ENCODE results near the gene NDUFB10.

The NDUFB10 gene

GRCh38 chr16:2006317-2006716, 47.0 kb downstream of the NDUFB10 start:
- no peak for TF ChIP-seq CTCF (IDR thresholded peaks at IDR 0.05)
- H3K9me3 ChIP-seq: no peaks in the 10 kb centered on the region
- peaks cover 0 to 62% (median 59%) of the 10 kb centered on the region in 4 donors for H3K4me1 ChIP-seq
- H3K36me3 ChIP-seq: peaks cover 22 to 30% (median 23%) of the 10 kb centered on the region in 3 donors
- intact Hi-C loops (cut with DNase I; ENCODE audit: low total_unique reads): no loop called here
- H3K27me3 ChIP-seq: no peaks in the 10 kb centered on the region
- H3K4me3 ChIP-seq: no peak overlapping the region
- DNase-seq: no peak
- no peak overlapping the region for H3K27ac ChIP-seq

- no peaks in the 10 kb centered on the region for H3K9me3 ChIP-seq
- H3K27me3 ChIP-seq: no peaks in the 10 kb centered on the region
- H3K27ac ChIP-seq: no peak overlapping the region
- DNase-seq: no peak
- no peak for TF ChIP-seq CTCF (IDR thresholded peaks at IDR 0.05)
- H3K4me1 ChIP-seq: peaks cover 0 to 62% (median 59%) of the 10 kb centered on the region in 4 donors
- H3K4me3 ChIP-seq: peak overlapping the region in 1 of 2 donors; percentile 90
- H3K36me3 ChIP-seq: peaks cover 12 to 21% (median 13%) of the 10 kb centered on the region in 3 donors
- intact Hi-C loops (cut with DNase I; ENCODE audit: low total_unique reads): no loop called here
These were observed 47.9 kb downstream of the NDUFB10 start for GRCh38 chr16:2007081-2007836.

GRCh38 chr16:2008009-2008526, 48.7 kb downstream of the NDUFB10 start:
- no peak overlapping the region for H3K27ac ChIP-seq
- TF ChIP-seq CTCF (IDR thresholded peaks at IDR 0.05): no peak
- H3K4me1 ChIP-seq: peaks cover 0 to 62% (median 59%) of the 10 kb centered on the region in 4 donors
- H3K36me3 ChIP-seq: peaks cover 4 to 13% (median 5%) of the 10 kb centered on the region in 3 donors
- no peaks in the 10 kb centered on the region for H3K9me3 ChIP-seq
- H3K4me3 ChIP-seq: peak overlapping the region; percentile 90 to 99
- H3K27me3 ChIP-seq: no peaks in the 10 kb centered on the region
- intact Hi-C loops (cut with DNase I; ENCODE audit: low total_unique reads): no loop called here
- DNase-seq: no peak

- H3K9me3 ChIP-seq: no peaks in the 10 kb centered on the region
- H3K4me3 ChIP-seq: peak overlapping the region; percentile 90 to 99
- peaks cover 0 to 60% (median 58%) of the 10 kb centered on the region in 4 donors for H3K4me1 ChIP-seq
- no peak for TF ChIP-seq CTCF (IDR thresholded peaks at IDR 0.05)
- H3K27me3 ChIP-seq: no peaks in the 10 kb centered on the region
- H3K36me3 ChIP-seq: peaks cover 0 to 6% (median 0%) of the 10 kb centered on the region in 3 donors
- H3K27ac ChIP-seq: peak overlapping the region; percentile 76 to 84
- intact Hi-C loops (cut with DNase I; ENCODE audit: low total_unique reads): no loop called here
- no peak for DNase-seq
These were observed 49.4 kb downstream of the NDUFB10 start for GRCh38 chr16:2008631-2009163.

- Histone ChIP-seq H3K4me3 (peak overlapping the region; percentile 90 to 99), H3K27me3 (no peaks in the 10 kb centered on the region), H3K4me1 (peaks cover 0 to 55% (median 53%) of the 10 kb centered on the region in 4 donors), H3K9me3 (no peaks in the 10 kb centered on the region), H3K27ac (peak overlapping the region; percentile 76 to 84), H3K36me3 (peaks cover 0 to 6% (median 0%) of the 10 kb centered on the region in 3 donors)
- no peak for TF ChIP-seq CTCF (IDR thresholded peaks at IDR 0.05)
- no peak for DNase-seq
- intact Hi-C loops (cut with DNase I; ENCODE audit: low total_unique reads): no loop called here
These were observed 49.9 kb downstream of the NDUFB10 start for GRCh38 chr16:2009164-2009711.

Measured in tibial artery (tissue), 4 donors.